UCSD-AML1 (cell line): ENCODE measurements around the gene TMUB1.

Source experiments
- DNase-seq: peaks from one replicate; lab custom pipeline; 2025; ENCODE audit not compliant: unreplicated experiment; lab: John Stamatoyannopoulos, UW

The TMUB1 gene

DNA sequence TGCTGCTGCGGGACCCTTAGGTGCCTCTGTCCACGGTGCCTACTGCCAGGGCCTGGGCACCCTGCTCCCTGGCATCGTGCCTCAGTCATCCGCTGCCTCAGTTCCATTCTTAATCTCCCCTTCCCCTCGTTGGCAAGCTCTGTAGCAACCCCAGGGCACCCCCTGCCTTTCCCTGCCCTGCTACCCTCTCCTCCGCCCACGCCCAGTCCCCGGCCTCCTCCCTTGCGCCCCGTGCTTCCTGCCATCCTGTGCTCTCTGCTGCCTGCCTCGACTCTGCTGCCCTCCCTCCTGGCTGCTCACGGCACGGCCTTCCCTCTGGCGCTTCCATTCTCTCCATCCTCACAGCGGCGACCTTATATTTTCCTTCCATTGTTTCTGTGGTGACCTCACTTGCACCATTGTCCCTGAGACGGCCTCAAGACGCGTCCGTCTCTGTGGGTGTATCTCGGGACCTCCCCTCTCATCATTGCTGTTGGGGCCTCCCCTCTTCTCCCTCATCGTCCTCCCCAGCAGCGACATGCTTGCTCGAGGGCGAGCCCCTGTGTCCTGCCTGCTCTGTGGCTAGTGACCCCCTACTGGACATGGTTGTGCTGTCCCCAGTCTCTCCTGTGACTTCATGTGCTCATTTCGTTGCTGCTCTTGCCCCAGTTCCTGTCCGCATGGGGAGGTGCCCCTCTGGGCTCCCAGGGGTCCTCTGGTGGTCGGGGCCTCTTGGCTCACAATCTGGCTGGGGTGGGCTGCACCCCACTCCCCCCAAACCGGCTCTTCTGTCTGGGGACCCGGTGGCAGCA is 38.3 kb upstream of the TMUB1 start:
- DNase-seq, result no peak

DNA sequence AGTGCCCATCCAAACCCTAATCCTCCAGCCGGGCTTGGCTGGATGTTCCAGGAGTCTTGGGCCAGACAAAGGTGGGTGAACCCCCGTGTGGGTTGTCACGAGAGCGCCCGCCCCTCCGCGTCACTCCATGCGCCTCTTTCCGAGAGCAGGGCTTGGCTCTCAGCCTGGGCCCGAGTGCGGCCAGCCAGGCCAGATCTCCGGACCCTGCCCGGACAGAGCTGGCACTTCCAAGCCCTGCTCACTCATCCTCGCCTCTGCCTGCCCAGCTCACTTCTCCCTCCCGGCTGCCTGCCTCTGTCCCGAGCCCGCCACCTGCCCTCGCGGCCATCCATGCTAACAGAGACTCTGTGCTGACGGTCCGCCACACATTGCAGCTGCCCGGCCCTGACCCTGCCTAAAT is 37.6 kb upstream of the TMUB1 start:
- no peak for DNase-seq

DNA sequence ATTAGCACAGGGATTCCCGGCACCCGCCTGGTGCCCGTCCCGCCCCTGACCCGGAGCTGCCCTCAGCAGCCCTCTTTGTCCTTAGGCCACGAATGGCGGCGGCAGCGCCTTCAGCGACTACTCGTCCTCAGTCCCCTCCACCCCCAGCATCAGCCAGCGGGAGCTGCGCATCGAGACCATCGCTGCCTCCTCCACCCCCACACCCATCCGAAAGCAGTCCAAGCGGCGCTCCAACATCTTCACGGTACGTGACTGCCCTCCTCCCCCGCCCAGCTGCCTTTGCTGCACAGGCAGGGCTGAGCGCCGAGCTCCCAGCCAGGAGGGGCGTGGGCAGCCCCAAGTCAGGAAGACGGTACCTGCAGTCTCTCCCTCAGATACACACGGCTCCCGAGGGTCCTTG is 36.6 kb upstream of the TMUB1 start:
- no peak for DNase-seq

DNA sequence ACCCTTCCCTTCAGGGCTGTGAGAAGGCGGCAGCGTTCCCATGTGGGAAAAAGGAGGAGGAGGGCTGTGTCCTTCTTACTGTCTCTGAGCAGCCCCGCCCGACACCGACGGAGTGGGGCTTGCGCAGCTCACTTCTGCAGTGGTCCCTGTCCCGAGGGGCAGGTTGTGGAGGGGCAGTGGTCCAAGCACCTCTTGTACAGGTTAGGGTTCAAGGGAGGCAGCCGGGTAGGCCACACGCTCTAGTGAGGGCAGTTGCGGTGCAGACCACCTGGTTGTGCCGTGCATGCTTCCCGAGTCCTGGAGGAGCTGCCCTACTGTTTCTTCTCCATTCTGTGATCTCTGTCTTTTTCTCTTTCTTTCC is 35.7 kb upstream of the TMUB1 start:
- no peak for DNase-seq

DNA sequence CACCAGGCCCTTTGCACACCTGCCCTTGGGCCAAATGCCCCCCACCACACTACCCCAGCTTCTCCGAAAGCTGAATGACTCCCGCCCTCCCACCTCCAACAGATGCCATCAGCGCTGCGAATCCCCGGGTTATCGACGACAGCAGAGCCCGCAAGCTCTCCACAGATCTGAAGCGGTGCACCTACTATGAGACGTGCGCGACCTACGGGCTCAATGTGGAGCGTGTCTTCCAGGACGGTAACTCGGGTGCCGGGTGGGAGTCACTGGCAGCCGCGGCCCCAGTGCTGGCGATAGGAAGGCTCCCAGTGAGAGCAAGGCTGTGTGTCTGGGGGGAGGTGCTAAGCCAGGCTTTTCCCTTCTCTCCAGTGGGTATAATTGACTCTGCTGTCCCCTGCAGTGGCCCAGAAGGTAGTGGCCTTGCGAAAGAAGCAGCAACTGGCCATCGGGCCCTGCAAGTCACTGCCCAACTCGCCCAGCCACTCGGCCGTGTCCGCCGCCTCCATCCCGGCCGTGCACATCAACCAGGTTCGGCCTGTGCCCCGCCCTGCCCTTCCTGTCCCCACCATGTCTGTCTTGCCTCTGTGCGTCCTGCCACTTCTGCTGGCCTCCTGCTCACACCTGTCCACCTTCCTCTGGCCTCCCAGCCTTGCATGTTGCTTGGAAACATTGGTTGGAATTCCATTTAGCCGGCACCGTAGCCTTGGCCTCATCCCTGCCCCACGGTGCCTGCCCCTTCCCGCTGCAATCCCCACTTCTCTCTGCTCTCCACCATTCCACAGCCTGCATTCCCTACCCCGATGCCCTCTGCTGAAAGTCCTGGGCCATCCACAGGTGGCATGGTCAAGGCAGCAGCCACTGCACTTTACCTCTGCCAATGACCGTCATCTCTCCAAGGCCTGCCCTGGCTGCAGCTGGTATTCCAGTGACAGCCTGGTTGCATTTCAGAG is 35.1 kb upstream of the TMUB1 start:
- no peak for DNase-seq

DNA sequence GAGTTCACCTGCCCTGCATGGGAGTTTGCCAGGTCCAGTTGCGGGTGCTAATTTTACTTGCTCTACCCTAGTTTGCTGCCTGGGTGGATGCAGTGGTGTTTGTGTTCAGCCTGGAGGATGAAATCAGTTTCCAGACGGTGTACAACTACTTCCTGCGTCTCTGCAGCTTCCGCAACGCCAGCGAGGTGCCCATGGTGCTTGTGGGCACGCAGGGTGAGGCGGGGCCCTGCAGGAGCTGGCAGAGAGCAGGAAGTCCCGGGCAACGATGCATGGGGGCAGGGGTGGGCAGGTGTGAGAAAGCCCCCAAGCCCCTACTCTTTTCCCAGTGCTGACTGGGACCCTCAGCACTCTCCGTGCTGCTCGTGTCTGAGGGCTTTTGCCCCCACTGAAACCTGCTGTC is 34.3 kb upstream of the TMUB1 start:
- DNase-seq, result no peak

DNA sequence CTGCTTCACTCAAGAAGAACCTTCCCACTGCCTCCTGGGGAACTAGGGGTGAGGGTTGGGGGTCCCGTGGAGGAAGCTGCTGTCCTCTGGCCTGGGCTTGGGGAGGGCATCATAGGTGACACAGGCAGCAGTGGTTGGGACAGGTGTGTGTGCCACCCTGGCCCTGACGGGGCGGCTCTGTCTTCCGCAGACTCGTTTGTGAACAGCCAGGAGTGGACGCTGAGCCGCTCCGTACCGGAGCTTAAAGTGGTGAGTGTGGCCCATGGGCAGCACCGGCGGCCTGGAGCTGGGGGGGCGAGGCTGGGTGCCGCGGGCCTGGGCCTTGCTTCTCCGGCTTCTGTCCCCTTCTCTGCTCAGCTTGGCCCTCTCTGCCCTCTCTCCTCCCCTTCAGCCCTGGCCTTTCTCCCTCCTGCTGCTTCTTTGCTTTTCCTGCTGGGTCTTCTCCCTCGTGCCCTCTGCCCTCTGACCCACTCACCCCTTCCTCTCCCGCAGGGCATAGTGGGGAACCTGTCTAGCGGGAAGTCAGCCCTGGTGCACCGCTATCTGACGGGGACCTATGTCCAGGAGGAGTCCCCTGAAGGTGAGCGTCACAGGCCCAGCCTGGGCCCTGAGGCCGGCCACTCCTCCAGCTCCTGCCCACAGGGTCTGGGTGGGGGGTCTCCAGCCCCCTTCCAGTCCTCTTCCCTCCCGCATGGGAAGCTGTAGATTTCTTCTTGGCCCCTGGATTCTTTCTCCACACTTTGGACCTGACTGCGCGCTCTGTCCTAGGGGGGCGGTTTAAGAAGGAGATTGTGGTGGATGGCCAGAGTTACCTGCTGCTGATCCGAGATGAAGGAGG is 33.5 kb upstream of the TMUB1 start:
- no peak for DNase-seq

DNA sequence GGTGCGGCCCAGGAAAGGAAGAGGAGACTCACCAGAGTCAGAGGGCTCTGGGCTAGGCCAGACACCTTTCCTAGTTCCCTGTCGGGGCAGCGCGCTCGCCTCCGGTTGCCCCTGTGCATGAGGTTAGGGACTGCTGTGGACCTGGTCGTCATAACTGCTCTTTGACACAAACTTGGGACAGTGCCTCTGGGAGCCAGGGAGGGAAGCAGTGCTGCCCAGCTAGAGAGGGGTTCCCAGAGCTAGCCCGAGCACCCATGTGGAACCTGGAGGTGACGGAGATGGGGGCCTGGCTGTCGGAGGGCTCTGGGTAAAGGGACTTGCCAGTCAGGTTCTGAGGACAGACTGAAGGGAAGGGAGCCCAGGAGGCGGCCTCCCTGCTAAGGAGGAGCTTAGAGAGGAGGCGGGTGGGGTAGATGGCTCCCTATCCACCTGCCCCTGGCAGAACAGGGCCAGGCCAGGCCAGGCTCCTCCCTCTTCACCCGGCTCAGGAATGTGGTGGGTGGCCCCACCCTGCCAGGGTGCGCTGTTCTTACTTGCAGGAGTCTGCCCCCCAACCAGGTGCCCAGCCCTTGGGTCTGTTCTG is 32.6 kb upstream of the TMUB1 start:
- DNase-seq, result no peak

DNA sequence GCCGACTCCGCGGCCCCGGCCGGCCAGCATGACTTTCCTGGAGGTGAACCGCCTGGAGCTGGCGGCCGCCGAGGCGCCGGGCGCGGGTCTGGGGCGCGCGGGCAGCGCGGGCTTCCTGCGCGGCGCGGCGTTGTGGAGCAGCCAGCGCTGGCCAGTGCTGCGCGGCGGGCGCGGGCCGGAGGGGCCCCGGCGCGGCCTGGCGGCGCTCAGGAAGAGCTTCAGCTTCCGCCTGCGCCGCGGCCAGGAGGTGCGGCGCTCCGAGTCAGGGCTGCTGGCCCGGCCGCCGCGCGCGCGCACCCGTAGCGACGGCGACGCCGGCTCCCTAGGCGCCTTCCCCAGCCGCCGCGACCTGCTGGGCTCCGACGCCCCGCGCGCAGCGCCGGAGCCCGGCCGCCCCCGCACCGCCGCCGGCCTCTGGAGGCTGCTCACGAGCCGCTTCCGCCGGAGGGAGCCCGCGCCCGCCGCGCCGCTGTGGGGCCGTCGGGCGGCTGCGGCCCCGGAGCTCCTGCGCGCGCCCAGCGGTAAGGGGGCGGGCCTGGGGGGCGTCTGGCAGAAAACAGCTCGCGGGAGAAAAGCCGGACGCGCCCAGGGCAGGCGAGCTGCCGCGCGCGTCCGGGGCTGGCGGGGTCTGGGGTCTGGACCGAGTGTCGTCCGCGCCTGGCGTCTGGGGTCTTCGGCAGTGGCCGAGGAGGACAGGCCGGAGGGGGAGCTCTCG is 32.0 kb upstream of the TMUB1 start:
- no peak for DNase-seq

DNA sequence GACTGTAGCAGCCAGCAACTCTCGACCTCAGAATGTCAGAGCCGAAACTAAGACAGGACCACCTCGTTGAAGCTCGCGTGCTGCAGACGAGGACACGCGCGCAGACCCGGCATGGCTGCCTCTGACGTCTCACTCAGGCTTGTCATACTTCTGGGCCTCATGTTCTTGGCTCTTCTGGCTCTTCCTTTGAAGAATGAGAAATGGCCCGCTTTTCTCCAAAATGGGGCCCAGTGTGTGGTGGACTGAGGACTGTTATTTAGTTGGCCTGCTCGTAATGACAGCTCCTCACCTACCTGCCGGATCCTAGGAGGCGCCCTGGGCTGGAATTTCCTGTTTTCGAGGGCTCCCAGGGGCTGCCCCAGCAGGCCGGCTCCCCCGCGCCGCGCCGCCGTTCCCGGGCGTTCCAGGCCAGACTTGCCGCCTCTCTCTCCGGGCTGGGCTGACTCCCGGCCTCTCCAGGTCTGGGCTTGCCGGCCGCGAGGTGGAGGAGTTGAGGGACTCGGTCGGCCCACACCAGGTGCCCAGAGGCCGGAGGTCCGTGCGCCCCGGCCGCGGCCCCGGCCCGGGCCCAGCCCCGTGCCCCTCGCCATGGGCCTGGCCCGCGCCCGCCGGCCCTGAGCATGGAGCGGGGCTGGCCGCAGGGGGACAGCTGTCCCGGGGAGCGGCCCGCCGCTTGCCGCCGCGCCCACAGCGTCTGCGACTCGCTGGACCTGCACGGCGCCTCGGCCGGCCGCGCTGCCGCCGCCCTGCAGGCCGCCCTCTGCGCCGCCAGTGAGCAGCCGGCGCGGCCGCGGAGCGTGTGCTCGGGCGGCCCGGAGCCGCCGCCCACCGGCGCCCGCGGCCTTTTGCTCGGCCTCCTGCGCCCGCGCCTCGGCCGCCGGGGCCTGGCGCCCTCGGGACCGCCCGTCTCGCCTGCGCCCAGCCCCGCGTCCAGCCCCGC is 31.1 kb upstream of the TMUB1 start:
- no peak for DNase-seq

DNA sequence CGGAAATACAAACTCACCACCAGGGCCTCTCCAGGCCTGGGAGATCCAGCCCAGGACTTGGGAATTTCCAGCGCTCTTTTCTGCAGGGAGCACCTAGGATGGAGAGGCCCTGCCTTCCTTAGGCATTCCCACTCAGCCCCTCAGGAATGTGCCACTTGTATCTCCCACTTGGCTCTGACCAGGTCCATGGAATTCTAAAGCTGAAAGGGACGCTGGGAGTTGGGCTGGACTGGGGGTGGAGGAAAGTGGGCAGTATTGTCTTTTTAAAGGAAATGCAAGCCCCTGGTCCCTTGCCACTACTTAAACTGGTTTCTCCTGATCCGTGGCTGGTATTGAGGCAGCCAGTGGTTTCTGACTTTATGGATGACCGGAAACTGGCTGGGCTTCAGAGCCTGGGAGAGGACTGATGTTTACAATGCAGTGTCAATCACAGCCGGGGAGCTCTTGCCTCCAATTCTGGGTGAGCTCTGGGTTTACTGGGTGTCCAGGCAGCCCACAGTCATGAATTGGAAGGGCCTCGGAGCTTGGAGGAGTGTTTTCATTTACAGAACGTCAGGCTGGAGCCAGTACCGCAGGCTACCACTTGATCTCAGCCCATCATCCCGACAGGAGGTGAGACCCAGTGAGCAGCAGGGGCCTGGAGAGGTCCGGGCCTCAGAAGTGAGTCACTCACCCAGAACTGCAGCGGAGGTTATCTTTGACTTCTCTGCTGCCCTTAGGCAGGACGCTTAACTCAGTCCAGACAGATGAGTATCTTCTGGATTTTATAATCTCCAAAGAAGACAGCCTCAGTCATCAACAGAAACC is 30.3 kb upstream of the TMUB1 start:
- DNase-seq, result no peak

DNA sequence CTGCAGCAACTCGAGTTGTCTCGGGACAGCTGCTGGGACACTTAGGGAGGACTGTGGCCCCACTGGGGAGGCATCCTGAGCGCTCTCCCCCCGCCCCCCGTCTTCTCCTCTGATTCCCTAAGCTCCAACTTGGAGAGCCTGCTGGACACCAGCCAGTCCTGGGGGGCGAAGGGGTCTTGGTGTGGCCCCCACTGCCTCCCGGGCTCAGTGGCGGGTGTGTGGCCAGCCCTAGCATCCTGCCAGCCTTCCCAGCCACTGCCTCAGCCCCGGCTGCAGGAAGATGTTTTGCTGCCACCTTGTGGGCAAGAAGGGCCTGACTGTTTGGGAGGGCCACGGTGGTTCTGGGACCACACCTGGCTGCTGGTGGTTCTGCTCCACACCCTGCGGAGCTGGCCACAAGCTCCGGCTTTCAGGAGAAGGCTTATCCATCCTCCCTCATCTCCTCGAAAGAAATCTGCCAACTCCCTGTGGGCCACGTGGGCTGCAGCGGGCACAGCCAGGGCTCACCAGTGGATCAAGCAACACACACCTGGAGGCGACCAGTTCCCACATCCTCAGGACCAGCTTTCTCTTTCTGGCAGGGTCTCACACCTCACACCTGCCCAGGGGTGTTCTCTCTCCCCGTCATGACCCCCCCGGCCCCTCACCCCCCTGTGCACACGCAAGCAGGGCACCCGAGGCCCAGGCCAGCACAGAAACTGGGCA is 27.8 kb upstream of the TMUB1 start:
- peak; percentile 45 for DNase-seq

DNA sequence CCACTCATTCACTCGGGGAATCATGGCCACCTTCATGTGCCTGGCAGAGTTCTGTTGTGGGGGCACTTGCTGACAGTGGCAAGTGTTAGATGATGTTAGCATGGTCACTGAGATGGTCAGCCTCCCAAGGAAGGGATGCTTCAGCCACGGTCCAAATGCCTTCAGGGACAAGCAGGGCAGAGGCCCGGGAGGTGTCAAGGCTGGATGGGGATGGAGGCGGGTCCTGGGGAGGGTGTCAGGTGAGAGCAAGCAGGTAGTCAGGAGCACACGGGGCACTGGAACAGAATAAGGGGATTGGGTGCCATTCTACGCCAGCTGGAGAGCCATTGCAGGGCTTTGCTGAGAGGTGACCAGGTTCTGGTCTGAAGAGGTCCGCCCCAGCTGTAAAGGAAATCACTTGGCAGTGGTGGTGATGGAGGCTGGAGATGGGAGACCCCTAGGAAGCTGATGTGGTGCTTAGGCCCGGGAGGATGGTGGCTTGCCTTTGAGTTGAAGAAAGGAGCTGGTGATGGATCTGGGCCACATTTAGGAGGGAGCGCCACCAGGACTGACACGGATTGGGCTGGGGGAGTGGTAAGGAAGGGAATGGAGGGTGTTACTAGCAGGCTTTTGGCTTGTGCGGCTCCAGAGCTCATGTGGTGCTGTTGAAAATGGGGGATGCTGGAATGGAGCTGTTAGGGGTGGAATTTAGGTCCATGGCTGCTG is 27.1 kb upstream of the TMUB1 start:
- DNase-seq, result no peak

DNA sequence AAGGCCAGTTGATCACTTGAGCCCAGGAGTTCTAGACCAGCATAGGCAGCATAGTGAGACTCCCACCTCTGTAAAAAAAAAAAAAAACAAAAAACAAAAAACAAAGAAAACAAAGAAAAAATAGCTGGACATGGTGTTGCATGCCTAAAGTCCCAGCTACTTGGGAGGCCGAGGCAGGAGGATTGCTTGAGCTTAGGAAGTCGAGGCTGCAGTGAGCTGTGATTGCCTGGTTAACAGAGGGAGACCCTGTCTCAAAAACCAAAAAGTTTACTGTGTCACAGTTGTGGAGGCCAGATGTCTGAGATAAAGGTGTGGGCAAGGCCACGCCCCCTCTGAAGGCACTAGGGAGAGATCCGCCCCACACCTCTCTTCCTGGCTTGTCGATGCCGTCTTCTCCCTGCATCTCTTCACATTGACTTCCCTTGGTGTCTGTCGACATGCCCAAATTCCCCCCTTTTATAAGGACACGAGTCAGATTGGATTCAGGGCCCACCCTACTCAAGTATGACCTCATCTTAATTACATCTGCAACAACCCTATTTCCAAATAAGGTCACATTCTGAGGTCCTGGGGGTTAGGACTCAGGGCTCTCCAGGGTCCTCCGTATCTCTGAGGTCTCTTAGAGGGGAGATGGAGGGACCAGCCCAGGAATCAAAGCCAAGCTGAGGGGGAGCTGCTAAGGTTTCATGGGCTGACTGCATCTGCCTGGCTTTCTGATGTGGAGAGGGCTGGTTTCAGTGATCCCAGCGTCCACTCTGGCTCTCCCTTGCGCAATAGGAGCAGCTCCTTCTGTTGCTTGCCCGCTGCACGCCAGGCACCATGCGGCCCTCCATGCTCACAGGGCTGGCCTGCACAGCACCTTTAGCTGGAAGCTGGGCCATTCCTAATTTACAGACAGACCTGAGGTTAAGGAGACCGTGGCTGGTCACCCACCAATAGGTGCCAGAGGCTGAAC is 26.1 kb upstream of the TMUB1 start:
- DNase-seq, result no peak

DNA sequence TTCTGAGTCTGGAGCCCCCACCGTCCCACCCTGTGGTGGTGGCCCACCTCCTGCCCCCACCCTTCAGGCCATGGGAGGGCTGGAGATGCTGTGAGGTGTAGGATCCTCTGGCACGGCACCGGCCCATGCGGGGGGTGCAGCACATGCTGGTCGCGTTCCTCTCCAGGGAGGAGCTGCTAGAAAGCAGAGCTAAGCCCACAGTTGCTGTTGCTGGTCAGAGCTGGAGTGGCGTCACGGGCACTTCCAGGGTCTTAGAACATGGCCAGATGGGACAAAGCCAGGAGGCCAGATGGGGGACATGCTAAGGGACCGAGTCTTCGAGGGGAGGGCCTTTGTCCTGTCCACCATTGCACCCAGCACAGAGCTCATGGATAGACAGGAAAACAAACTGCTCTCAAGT is 24.6 kb upstream of the TMUB1 start:
- DNase-seq, result no peak
